SHP77 (cell line): ENCODE data around the gene SYNE2.

Experiments used
- DNase-seq, 2 experiments: peaks; one replicate each; lab custom pipeline; 2025; lab: John Stamatoyannopoulos, UW

SYNE2 gene

GRCh38 chr14:63911404-63911803 lies 58.6 kb downstream of the SYNE2 start:
- DNase-seq, result no peak

DNA sequence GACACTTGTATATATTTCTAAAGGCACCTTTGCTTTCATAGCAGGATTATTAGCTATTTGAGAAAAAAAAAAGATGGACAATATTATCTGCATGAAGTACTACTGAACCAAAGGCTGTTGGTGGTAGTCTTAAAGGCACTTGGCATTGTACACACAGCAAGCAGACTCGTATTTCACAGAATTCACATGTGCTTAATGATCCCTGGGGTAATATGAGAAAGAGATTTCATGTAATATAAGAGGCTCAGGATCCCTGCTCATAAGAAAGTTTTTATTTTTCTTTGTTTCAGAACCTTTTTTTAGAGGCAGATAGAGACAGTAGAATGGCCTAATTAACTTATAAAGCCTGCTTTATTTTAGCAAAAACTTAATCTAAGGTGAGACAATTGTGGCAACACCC lies 59.5 kb downstream of the SYNE2 start:
- DNase-seq, result no peak

DNA sequence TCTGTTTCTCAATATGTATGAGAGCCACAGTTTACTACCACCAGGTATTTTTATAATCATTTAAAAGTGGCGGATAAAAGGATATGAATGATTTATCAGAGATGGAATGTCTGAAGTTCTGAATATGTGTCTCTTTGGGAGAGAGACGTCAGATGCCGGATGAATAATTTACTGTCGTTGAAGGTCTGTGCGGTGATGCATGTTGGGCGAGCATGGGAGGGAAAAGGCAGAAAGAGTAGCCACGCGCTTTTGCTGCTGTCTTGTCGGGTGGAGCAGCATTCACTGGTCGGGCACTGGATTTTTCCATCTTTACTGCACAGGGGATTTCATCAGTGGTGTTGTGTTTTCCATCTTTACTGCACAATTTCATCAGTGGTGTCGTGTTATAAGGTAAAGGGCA lies 65.6 kb downstream of the SYNE2 start:
- DNase-seq, result no peak

- DNase-seq, result peak; percentile 30 to 65
These were observed 70.1 kb downstream of the SYNE2 start for GRCh38 chr14:63922696-63923421.

DNA sequence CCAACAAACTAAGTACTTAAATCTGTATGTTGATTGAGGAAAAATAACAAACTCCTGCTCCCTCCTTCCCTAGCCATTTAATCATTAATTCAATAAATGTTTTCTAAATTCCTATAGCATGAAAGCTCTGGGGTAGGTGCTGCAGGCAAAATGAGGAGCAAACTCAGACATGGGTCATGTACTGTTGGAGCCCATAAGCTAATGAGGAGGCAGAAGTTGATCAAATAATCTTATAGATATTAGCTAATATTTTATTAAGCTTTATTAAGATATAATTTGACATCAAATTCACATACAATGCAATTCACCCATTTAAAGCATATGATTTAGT lies 70.6 kb downstream of the SYNE2 start:
- DNase-seq, result no peak

GRCh38 chr14:63924375-63924774 lies 71.6 kb downstream of the SYNE2 start:
- DNase-seq, result no peak

- no peak for DNase-seq
These were observed 73.8 kb downstream of the SYNE2 start for GRCh38 chr14:63926641-63927040.

DNA sequence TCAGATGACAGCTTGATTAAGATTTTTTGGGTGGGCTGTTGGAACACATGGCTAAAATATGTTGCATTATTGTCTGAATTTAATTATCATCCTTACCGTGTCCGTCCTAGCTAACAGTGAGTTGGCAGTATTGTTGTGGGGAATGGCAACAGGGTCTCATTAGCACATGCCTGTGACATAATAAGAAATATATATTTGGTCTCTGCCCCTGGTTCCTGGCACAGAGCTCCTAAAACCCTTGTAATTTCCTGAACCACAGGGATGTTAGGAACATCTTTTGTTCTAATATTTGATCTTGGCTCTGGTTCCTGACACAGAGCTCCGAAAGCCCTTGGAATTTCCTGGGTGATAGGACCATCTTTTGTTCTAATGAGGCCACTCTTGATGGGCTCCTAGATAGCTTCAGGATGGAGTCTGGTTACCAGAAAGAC lies 76.0 kb downstream of the SYNE2 start:
- DNase-seq, result no peak

DNA sequence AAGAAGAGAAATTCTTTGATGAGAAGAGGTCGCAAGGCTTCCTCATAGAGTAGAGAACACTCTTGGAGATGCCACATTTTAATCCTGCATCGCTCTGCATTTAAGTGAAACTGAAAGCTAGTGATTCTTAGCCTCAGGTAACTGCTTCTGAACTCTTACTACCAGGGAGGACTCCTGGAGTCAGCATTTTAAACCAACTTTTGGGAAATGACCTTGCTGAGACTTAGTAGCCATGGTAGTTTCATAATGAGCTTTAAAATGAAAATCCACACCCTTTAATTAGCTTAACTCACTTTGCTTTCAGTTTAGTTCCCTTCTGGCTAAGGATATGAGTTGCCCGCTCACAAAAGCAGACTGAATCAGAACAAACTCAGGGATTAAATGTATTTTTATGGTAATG lies 80.3 kb downstream of the SYNE2 start:
- no peak for DNase-seq

DNA sequence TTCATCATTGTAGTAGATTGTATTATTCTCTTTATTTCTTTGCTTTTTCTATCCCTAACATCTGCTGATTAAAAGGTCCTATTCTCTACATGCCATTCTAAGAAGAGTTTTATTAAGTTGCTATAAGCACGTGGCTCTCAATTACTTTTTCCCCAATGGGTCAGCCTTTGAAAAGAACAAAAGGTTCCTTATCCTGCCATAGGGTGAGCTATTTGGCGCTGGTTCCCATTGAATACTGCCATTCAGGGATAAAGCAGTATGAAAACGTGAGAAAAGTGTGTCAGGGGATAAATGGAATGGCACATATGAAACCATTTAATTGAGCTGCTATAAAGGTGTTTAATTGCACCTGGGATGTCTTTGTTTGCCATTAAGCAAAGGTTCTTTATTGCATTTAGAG lies 80.9 kb downstream of the SYNE2 start:
- no peak for DNase-seq

- no peak for DNase-seq
These were observed 85.6 kb downstream of the SYNE2 start for GRCh38 chr14:63938198-63939005.

DNA sequence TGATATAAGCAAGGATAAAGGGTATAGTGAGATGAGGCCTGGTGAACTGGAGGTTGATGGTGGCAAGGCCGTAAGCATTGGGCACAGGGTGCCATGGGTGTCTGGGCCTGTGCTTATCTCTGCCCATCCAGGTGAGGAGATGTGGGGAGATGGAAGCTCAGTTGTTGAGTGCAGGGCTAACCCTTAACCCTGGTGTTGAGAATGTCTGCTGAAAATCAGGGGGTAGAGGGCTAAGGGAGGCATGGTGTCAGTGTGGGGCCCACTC lies 86.1 kb downstream of the SYNE2 start:
- DNase-seq, result no peak

GRCh38 chr14:63940387-63940786 lies 87.6 kb downstream of the SYNE2 start:
- DNase-seq, result no peak

DNA sequence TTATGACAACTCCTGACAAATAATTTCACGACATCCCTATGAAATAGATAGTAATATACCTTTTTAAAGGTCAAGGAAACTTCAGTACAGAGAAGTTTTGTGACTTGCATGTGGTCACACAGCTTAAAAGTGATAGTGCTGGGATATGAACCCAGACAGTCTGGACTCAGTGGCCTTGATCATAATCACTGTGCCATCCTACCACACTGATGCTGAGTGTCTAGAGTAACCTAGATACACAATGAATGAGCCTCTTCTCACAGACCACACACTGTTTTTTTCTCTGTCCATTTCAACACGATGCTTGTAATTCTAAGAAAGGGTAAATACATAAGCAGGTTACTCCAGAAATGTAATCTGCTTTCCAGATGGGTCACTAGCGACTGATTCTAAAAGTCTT lies 88.2 kb downstream of the SYNE2 start:
- no peak for DNase-seq

- DNase-seq, result no peak
These were observed 96.9 kb downstream of the SYNE2 start for GRCh38 chr14:63949696-63950095.

GRCh38 chr14:63951021-63951420 lies 98.2 kb downstream of the SYNE2 start:
- DNase-seq, result no peak

GRCh38 chr14:63951429-63951828 lies 98.6 kb downstream of the SYNE2 start:
- DNase-seq, result no peak

GRCh38 chr14:63952053-63952932 lies 99.5 kb downstream of the SYNE2 start:
- DNase-seq, result no peak

DNA sequence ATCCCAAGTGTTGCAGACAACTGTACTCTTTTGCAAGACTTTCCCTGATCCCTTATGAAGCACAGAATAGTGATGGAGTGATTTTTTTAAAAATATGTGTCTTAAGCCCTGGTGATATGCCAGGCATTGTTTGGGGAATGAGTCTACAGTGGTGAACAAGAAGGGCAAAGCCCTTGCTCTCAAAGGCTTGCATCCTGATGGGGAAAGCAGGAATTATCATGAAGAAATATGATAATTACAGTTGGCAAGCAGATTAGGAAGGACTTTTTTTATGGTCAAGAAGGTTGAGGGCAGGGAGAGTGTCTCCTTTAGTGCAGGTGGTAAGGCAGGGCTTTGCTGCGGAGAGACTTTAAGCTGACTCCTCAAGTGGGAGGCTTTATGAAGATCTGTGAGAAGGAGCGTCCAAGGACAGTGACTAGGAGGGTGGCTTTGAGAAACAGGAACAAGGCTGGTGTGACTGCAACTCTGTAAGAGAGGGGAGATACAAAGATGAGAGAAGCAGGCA lies 100.2 kb downstream of the SYNE2 start:
- no peak for DNase-seq

DNA sequence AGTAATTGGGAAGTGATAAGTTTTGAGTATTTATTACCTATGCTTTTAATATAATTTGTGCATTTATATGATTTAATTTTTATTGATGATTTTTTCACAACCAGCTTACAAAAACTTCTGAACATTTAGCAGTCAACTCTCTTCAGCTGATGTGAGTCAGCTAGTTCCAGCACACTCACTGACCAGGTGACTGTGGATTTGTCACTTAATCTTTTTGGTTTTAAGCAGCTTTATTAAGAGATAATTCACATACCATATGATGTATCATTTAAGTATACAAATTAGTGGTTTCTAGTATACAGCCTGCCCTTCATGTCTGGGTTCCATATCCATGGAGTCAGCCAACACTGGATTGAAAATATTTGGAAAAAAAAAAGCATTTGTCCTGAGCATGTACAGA lies 103.5 kb downstream of the SYNE2 start:
- no peak for DNase-seq

DNA sequence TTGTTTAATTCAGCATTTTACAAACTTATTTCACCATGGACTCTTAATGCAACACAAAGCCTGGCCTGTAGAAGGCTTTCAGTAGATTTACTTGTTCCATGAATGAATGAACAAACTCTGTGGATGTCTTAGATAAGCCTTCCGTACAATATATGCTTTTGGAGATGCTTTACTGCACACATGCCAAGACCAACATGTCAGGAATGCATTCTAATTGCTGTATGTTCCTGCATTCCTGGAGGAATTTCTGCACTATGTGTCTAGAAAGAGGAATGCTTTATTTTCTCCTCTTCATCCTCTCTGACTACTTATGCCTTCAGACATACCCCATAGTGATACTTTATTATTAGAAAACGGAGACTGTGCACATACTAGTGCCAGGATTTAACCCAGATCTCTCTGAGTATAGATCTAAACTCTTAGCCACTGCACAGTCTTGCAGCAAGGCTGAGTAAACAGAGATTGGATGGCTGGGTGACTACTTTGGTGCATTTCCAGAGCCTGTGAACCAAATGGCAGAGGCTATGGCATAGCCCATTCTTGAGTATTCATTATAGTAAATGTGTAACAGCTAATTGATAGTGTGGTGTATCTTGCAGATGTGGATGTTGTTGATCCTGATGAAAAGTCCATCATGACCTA lies 108.2 kb downstream of the SYNE2 start:
- DNase-seq, result no peak

GRCh38 chr14:63962906-63963305 lies 110.1 kb downstream of the SYNE2 start:
- peak in 1 of 2 experiments; percentile 2 for DNase-seq
